Gastroesophageal sphincter (tissue), 3 donors: Measurements from ENCODE around the gene BDKRB2.

Source experiments
- CTCF ChIP-seq, 4 experiments: fragments of 200-600 bp in 2 of 4; fragments of 450-650 bp in 2 of 4; sonication (generic) in 1 of 4; IDR thresholded peaks; one replicate each; pipeline ENCODE4 v1.5.1; 2017 to 2019; ENCODE audit warnings: antibody characterized with exemption in 4 of 4, mild to moderate bottlenecking in 2 of 4, moderate library complexity in 2 of 4
- POLR2A ChIP-seq, 2 donors: fragments of 450-650 bp; IDR thresholded peaks; one replicate each; pipeline ENCODE4 v1.6.1; 2017; ENCODE audit warnings: antibody characterized with exemption in 2 of 2, mild to moderate bottlenecking in 2 of 2, moderate library complexity in 1 of 2

GRCh38 chr14:96274122-96274521 lies 69.5 kb downstream of the BDKRB2 start:
- TF ChIP-seq CTCF (IDR thresholded peaks at IDR 0.05) (no peak), POLR2A (IDR thresholded peaks at IDR 0.05) (no peak)
